ENCODE measurements around the gene HOXD12.
A peak's percentile ranks its signal among the peaks of the same experiment; 100 is the strongest.

DNA sequence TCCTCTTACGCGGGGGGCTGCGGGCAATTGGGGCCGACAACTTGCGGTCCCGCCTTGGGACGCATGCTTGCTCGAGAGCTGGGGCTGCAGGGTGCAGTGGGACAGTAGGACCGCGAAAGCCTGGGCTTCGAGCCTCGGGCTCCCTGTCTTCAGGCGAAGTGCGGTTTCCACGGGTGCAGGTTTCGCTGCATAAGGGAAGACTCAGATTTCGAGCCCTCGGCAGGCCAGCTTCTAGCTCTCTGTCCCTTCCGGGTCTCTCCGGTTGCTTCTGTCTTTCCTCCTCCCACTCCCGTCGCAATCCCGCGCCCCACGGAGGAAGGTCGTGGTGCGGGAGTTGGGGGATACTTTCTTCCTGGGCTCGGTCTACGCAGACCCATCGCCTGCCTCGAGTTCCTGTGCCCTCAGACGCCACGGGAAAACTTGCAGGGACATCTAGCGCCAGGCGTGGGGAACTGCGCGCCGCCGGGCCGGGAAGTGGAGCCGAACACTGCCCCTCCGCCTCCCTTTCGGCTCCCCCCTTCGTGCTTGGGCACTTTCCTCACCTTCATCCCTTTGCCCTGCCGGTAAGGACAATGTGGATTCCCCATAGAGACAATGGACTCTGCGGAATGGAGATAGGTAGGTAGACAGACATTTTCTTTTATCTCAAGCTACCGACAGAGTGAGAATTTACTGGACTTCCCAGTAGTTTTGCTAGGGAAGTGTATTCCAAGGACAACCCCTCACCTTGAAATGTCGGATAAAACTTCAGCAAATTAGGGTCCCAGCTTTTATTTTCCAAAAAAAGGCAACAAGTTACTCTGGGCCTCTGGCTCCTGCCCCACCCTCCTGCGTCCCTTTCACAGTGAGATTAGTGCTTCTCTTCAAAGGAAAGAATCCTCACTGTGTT is 11.3 kb upstream of the HOXD12 start:
- TF ChIP-seq, protein P1, sequence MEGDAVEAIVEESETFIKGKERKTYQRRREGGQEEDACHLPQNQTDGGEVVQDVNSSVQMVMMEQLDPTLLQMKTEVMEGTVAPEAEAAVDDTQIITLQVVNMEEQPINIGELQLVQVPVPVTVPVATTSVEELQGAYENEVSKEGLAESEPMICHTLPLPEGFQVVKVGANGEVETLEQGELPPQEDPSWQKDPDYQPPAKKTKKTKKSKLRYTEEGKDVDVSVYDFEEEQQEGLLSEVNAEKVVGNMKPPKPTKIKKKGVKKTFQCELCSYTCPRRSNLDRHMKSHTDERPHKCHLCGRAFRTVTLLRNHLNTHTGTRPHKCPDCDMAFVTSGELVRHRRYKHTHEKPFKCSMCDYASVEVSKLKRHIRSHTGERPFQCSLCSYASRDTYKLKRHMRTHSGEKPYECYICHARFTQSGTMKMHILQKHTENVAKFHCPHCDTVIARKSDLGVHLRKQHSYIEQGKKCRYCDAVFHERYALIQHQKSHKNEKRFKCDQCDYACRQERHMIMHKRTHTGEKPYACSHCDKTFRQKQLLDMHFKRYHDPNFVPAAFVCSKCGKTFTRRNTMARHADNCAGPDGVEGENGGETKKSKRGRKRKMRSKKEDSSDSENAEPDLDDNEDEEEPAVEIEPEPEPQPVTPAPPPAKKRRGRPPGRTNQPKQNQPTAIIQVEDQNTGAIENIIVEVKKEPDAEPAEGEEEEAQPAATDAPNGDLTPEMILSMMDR (IDR thresholded peaks at IDR 0.05), result peak; percentile 40 to 83 (median 72)
- no peak for TF ChIP-seq POLR2A (IDR thresholded peaks at IDR 0.05)
